H7 (cell line): ENCODE results near the gene FOXD4L6. TPM values are rescaled to one million over a fixed set of nuclear protein-coding genes. Genes with fewer than 3 reads are reported as not detected.
"Not testable (repeated sequence)": the region's sequence is repeated elsewhere in the genome, so short reads cannot be mapped to it uniquely, and the experiment has no call there.

Experiments used
- DNase-seq: peaks from one replicate; pipeline ENCODE4 v3.0.0; 2012
- H3K27me3 ChIP-seq: 2 replicates; pipeline ENCODE4 v1.6.0; 2011; ENCODE audit warnings: mild to moderate bottlenecking, low read length; ENCODE audit not compliant: control insufficient read depth, insufficient read depth
- H3K36me3 ChIP-seq: replicated peaks from 2 replicates; pipeline ENCODE4 v1.5.1; 2011; ENCODE audit warnings: low read length; ENCODE audit not compliant: control insufficient read depth, insufficient read depth
- H3K4me3 ChIP-seq: 2 replicates; pipeline ENCODE4 v1.5.1; 2011; ENCODE audit warnings: low read depth, mild to moderate bottlenecking, control low read depth, low read length, moderate library complexity; ENCODE audit not compliant: insufficient read depth
- total RNA-seq: library from RNA; depleted of rRNA; stranded (reverse); fragments of >200 nt; shearing (Covaris generic); gene quantifications from 2 replicates; pipeline ENCODE4 v1.2.3, GENCODE V29; 2014; rRNA removed

The FOXD4L6 gene
- total RNA-seq, 1 experiment from 2014 or later = not detected

DNA sequence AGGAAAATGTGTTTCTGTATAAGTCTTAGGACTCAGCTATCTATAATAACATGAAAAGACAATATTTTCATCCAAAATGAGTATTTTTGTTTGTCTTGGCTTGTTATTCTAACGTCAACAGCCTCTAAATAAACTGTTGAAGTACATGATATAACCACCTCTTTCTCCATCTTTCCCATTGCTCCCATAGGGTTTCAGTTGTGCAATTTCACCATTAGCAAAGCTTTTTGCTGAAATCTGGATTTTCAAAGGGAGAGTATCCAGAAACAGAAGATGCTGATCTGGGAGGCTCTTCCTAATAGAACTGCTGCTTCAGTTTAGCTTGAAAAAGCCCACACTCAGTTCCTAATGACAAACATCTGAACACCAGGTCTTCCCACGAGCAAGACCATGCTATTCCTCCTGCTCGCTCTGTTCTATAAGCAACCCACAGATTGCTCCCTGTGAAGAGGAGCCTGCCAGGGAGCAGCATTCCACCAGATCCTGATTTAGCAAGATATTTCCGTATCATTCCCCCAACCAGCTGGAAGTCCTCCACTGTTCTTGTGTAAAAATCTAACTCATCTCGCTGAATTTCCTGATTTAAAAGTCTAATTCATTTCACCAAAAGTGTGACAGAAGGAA, 41.2 kb downstream of the FOXD4L6 start:
- H3K4me3 ChIP-seq, H3K36me3 ChIP-seq, H3K27me3 ChIP-seq, DNase-seq: not testable (repeated sequence)

- DNase-seq, H3K4me3 ChIP-seq, H3K27me3 ChIP-seq, H3K36me3 ChIP-seq: not testable (repeated sequence)
Measured at GRCh38 chr9:41086685-41087084, 41.8 kb downstream of the FOXD4L6 start.

DNA sequence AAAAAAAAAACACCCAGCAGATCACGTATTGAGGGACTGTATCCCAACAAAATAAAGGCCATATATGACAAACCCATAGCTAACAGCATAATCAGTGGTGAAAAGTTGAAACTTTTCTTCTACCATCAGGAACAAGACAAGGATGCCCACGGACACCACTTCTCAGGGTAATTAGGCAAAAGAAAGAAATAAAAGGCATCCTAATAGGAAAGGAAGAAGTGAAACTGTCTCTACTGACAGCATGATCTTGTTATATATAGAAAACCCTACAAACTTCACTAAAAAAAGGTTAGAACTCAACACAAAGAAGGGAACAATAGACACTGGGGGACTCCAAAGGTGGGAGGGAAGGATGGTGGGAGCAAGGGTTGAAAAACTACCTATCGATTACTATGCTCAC, 42.3 kb downstream of the FOXD4L6 start:
- H3K27me3 ChIP-seq, DNase-seq, H3K36me3 ChIP-seq, H3K4me3 ChIP-seq: not testable (repeated sequence)

DNA sequence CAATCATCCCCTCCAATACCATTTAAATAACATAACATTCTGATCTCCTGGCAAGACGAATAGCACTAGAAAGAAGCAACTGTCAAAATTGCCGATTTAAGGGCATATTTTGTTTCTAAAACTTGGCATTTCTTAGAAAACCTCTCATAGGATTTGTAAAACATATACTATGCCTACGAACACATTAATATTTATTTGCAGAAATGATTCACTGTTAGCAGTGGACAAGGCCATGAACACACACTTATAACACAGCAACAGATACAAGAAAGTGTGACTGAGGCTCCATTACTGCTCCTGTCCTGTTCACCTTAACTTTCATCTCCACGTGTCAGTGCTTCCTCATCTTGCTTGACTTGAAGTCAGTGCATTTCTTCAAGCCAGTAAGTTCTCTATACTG, 46.1 kb downstream of the FOXD4L6 start:
- not testable (repeated sequence) for DNase-seq, H3K27me3 ChIP-seq, H3K4me3 ChIP-seq, H3K36me3 ChIP-seq

GRCh38 chr9:41079464-41079863, 49.0 kb downstream of the FOXD4L6 start:
- H3K36me3 ChIP-seq, DNase-seq, H3K4me3 ChIP-seq: not testable (repeated sequence)
- H3K27me3 ChIP-seq = peaks cover 25% of the 10 kb centered on the region

- DNase-seq, H3K4me3 ChIP-seq, H3K36me3 ChIP-seq: not testable (repeated sequence)
- H3K27me3 ChIP-seq = peaks cover 42% of the 10 kb centered on the region
Measured at GRCh38 chr9:41077586-41077985, 50.9 kb downstream of the FOXD4L6 start.

Other genes starting within 250 kb of the FOXD4L6 start
- gene ZNG1F, start 60.6 kb upstream of the FOXD4L6 start, total RNA-seq = 3.1 and 10.1 TPM in 2 replicates